Activated CD8-positive, alpha-beta memory T cell treated with anti-CD3 and anti-CD28 coated beads for 1 hour (primary cell): ENCODE results near the gene NANOS2.

Source experiments
- DNase-seq, 2 donors: peaks; one replicate each; pipeline ENCODE4 v3.0.0-alpha.2; 2020; ENCODE audit warnings: low read depth in 1 of 2; ENCODE audit errors: extremely low read depth in 1 of 2

NANOS2 gene

GRCh38 chr19:45929247-45929646, 14.7 kb upstream of the NANOS2 start:
- no peak for DNase-seq

- DNase-seq: peak; percentile 71 to 75
Measured at GRCh38 chr19:45927565-45928261, 13.1 kb upstream of the NANOS2 start.

- DNase-seq: no peak
Measured at GRCh38 chr19:45924891-45925447, 10.4 kb upstream of the NANOS2 start.

GRCh38 chr19:45922281-45922680, 7.7 kb upstream of the NANOS2 start:
- DNase-seq: no peak

- no peak for DNase-seq
Measured at GRCh38 chr19:45920458-45920857, 5.9 kb upstream of the NANOS2 start.

- DNase-seq: no peak
Measured at GRCh38 chr19:45919678-45920077, 5.1 kb upstream of the NANOS2 start.

GRCh38 chr19:45918721-45919120, 4.1 kb upstream of the NANOS2 start:
- DNase-seq: no peak

GRCh38 chr19:45917421-45918091, 3.0 kb upstream of the NANOS2 start:
- no peak for DNase-seq

GRCh38 chr19:45911291-45911690, 3.3 kb downstream of the NANOS2 start:
- DNase-seq: no peak

GRCh38 chr19:45908956-45909355, 5.6 kb downstream of the NANOS2 start:
- DNase-seq: no peak

- DNase-seq: no peak
Measured at GRCh38 chr19:45906221-45906620, 8.4 kb downstream of the NANOS2 start.

- DNase-seq: no peak
Measured at GRCh38 chr19:45905011-45905410, 9.6 kb downstream of the NANOS2 start.

GRCh38 chr19:45902651-45903625, 11.6 kb downstream of the NANOS2 start:
- peak; percentile 97 to 100 for DNase-seq

GRCh38 chr19:45901912-45902650, 12.5 kb downstream of the NANOS2 start, which contains the start of gene MYPOP:
TSS of gene MYPOP (minus strand) at chr19:45902613. CDS start at chr19:45901773, 840 bp downstream.
- DNase-seq: no peak

GRCh38 chr19:45901432-45901911, 13.1 kb downstream of the NANOS2 start:
- DNase-seq: no peak

- no peak for DNase-seq
Measured at GRCh38 chr19:45900738-45901431, 13.7 kb downstream of the NANOS2 start.

GRCh38 chr19:45899919-45900589, 14.5 kb downstream of the NANOS2 start:
- no peak for DNase-seq

GRCh38 chr19:45899253-45899652, 15.3 kb downstream of the NANOS2 start:
- DNase-seq: no peak

- no peak for DNase-seq
Measured at GRCh38 chr19:45897261-45897812, 17.2 kb downstream of the NANOS2 start.
